Measurements from ENCODE around the gene STXBP4. TPM values are rescaled to one million over a fixed set of nuclear protein-coding genes. Genes with fewer than 3 reads are reported as not detected.

STXBP4 gene, protein sequence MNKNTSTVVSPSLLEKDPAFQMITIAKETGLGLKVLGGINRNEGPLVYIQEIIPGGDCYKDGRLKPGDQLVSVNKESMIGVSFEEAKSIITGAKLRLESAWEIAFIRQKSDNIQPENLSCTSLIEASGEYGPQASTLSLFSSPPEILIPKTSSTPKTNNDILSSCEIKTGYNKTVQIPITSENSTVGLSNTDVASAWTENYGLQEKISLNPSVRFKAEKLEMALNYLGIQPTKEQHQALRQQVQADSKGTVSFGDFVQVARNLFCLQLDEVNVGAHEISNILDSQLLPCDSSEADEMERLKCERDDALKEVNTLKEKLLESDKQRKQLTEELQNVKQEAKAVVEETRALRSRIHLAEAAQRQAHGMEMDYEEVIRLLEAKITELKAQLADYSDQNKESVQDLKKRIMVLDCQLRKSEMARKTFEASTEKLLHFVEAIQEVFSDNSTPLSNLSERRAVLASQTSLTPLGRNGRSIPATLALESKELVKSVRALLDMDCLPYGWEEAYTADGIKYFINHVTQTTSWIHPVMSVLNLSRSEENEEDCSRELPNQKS
- total RNA-seq, result 44.8 TPM

DNA sequence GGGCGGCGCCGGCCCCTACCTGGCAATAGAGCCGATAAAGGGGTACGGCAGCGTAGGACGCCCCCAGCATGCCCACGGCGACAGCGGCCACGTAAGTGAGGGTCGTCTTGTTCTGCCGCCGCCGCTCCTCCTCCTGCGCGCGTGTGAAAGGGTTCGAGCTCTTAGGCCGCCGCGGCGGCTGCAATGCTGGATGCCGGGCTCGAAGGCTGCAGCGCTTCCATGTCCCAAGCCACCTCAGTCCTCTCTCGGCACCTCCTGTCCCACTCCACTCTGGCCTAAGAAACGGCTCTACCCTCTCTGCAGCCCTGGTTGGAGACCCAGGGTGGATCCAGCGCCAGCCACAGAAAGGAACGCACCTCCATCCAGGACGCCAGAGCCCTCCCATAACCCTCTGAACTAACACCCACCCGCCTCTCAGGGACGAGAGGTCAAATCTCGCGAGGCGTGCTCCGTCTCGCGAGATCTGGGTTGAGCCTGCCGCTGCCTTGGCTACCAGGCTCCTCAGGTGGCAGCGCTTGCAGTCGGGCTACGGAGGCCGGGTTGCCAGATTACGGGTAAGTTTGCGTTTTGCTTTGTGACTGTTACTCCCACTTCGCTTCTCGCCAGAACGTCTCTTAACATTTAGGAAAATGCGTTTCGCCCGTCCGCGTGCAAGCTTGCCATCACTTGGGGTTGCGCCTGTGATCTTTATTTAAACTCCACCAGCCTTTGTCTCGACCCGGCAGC is at the start of gene STXBP4, which contains the start of gene COX11:
Gene STXBP4, plus strand, starts transcription at position 504 of the 726 bp plus-strand sequence. CDS start 17,455 bp downstream, outside the sequence.
Gene COX11, minus strand, starts transcription at position 393 of the 726 bp plus-strand sequence. Its CDS starts 8 bp downstream, at position 385.

Small RNA genes lying within 50 kb of the gene (small RNA-seq; reads per million reads assigned to genes)
- gene AC007485.1 (ENCODE audit: low replicate concordance), result not detected

Other genes starting within 250 kb of the STXBP4 start
- gene TOM1L1, start 67.9 kb upstream of the STXBP4 start, total RNA-seq, result 11.3 TPM
- gene COX11, start 111 bp upstream of the STXBP4 start, total RNA-seq, result 112 TPM